A549 treated with Hydrocortisone at 1 μM for 4 hours (cell line): ENCODE data around the gene ARHGEF5. TPM values are rescaled to one million over a fixed set of nuclear protein-coding genes. Genes with fewer than 3 reads are reported as not detected.

ENCODE experiments used
- total RNA-seq: library from RNA; stranded (reverse); fragments of 200-300 nt; extraction: Qiagen RNA extraction; gene quantifications from 5 replicates; pipeline ENCODE4 v1.2.3, GENCODE V29; 2022

ARHGEF5 gene
- total RNA-seq, result 2.5 to 2.9 TPM (median 2.7 TPM) in 5 replicates

GRCh38 chr7:144355176-144355822, at the start of gene ARHGEF5:
Gene ARHGEF5 (plus strand): TSS chr7:144355402. CDS start chr7:144362670, 7,268 bp downstream.

GRCh38 chr7:144311872-144312469, 43.2 kb upstream of the ARHGEF5 start, which contains the start of gene OR2A1:
Gene OR2A1 (plus strand): TSS chr7:144312419. CDS start chr7:144318125, 5,706 bp downstream.

GRCh38 chr7:144403649-144404061, 48.5 kb downstream of the ARHGEF5 start, which contains the start of gene NOBOX:
Gene NOBOX (minus strand): TSS chr7:144403693.

Other genes with a start within 250 kb of the ARHGEF5 start
- gene OR2A2, start 245.8 kb upstream of the ARHGEF5 start, total RNA-seq, result not detected in 5 replicates
- not detected in 5 replicates for gene OR2A14, start 232.2 kb upstream of the ARHGEF5 start, total RNA-seq
- gene CTAGE4, start 171.9 kb upstream of the ARHGEF5 start, total RNA-seq, result 0.03 TPM in 1 of 5 replicates, not detected in the others
- gene ARHGEF35, start 159.6 kb upstream of the ARHGEF5 start, total RNA-seq, result 0.37 to 0.68 TPM (median 0.39 TPM) in 5 replicates
- gene OR2A42, start 115.8 kb upstream of the ARHGEF5 start, total RNA-seq, result not detected in 5 replicates
- not detected in 5 replicates for gene OR2A7, start 90.6 kb upstream of the ARHGEF5 start, total RNA-seq
- gene CTAGE8, start 86.1 kb upstream of the ARHGEF5 start, total RNA-seq, result not detected in 5 replicates
- gene OR2A1, start 43.0 kb upstream of the ARHGEF5 start, total RNA-seq, result not detected in 5 replicates
- gene NOBOX, start 48.3 kb downstream of the ARHGEF5 start, total RNA-seq, result not detected in 5 replicates